LHCN-M2 (cell line): ENCODE measurements around the gene SRGAP3. TPM values are rescaled to one million over a fixed set of nuclear protein-coding genes. Genes with fewer than 3 reads are reported as not detected.
A peak's percentile ranks its signal among the peaks of the same experiment; 100 is the strongest.

Source experiments
- DNase-seq: peaks from one replicate; pipeline ENCODE4 v3.0.0-alpha.2; 2012; ENCODE audit warnings: low read depth
- total RNA-seq: library from RNA; depleted of rRNA; stranded (reverse); fragments of >200 nt; gene quantifications from 2 replicates; pipeline ENCODE4 v1.2.3, GENCODE V29; 2014

SRGAP3 gene
- total RNA-seq, 1 experiment from 2014 or later = 0.86 TPM

DNA sequence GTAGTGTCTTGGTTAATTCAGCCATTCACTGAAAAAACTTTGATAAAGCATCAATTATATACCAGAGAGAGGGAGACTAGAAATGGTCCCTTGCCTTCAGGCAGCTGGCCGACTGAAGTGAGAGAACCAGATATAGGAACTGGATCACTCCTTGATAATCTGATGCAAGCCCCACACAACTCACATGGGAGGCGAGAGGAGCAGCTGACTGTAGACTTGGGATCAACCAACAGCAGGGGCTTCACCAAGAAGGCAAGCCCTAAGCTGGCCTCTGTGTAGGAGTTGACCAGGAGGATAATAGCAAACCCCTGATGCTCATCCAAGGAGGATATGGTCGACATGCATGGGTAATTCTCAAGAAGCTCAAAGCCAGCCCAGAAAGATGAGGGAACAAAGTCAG is 133.1 kb downstream of the SRGAP3 start:
- no peak for DNase-seq

- DNase-seq = no peak
These were observed 134.1 kb downstream of the SRGAP3 start for GRCh38 chr3:9115336-9115735.

GRCh38 chr3:9113040-9113439 is 136.4 kb downstream of the SRGAP3 start:
- DNase-seq = no peak

- no peak for DNase-seq
These were observed 137.6 kb downstream of the SRGAP3 start for GRCh38 chr3:9111866-9112265.

DNA sequence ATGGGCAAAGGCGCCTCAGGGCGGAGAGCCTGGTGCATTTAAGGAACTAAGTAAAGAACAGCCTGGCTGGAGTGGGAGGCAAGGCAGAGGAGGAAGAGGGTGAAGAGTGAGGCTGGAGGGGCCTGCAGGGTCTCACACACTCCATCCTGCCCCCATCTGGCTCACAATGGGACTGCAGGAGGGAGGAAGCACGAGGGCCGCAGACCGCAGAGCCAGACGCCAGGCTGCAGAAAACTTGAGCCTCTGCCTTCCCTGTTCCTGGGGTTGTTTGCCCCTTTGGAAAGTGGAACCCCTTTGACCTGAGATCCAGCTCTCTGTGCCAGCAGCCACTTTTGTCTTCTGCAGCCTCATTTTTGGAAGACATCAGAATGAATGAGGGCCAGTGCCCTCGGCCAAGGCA is 138.0 kb downstream of the SRGAP3 start:
- no peak for DNase-seq

DNA sequence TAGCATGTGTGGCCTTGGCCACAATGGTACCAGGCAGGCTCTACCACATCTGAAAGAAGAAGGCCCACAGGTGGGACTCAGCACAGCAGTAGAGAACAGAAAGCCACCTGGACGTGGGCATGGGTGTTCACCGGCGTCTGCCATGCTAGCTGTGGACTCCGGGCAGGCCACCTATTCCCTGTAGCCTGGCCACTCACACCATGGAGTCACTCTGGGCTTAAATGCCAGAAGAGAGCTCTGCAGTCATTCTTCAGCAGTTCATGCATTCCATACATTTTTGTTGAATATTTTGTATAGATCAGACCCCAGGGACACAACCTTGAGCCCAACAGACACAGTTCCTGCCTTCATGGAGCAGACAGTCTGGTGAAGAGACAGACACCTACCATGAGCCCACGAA is 138.6 kb downstream of the SRGAP3 start:
- DNase-seq = no peak

DNA sequence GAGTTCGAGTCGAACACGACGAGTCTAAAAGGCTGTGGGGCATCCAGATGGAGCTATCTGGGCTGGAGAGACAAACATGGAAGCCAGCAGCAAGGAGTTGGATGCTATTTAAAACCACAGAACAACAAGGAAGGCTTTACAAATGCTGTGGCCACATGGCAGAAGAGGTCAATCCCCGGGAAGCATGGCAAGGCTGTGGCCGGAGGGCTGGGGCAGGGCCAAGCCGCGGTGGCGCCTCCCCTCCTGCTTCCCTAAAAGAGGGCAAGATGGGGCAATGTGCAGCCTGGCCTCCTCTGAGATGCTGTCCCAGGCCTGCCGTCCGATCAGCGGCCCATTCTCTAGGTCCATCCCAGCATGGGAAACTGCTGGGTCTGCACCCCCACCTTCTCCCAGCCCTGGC is 139.1 kb downstream of the SRGAP3 start:
- no peak for DNase-seq

DNA sequence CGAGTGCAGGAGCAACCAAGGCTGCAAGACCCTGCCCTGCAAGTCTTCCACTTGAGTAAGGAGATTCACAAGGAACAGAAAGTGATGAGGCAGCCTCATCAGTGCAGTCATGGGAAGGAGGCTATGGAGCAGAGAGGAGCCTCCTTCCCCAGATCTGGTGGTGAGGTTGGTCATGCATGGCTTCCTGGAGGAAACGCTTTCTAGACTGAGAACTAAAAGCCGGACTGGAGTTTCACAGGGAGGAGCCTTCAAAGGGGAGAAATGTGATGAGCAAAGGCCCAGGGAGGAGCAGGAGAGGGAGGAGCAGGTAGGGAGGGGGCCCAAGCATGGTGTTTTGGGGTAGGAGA is 139.9 kb downstream of the SRGAP3 start:
- no peak for DNase-seq

DNA sequence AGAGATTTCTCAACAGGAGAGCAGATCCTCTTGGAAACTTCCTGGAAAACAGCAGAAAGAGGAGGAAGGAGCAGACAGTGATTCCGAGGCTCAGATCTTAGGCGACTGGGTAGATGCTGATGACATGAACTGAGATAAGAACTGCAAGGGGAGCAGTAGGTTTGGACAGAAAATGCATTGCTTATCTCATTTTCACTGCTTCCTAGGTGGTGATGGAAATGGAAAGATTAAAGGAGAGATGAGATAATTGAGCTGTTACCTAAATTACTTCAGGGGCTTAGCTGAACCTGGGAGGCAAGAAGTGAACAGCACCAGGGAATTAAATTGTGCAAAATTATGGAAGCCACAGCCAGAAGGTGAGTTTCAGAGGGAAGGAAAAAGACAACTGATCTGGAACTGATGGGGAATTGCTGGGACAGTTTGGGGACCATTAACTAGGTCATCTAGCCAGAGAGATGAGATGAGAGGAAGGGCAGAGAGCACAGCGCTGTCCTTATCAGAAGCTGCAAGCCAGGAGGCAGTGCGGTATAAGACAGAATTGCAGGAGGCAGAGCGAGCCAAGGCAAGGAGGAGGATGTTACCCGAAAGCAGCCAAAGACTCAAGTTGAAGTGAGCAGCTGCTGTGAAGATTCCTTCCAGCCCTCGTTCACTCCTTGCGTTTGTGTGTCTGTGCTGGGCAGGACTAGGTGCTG is 140.4 kb downstream of the SRGAP3 start:
- DNase-seq = no peak

- no peak for DNase-seq
These were observed 141.7 kb downstream of the SRGAP3 start for GRCh38 chr3:9107738-9108137.

DNA sequence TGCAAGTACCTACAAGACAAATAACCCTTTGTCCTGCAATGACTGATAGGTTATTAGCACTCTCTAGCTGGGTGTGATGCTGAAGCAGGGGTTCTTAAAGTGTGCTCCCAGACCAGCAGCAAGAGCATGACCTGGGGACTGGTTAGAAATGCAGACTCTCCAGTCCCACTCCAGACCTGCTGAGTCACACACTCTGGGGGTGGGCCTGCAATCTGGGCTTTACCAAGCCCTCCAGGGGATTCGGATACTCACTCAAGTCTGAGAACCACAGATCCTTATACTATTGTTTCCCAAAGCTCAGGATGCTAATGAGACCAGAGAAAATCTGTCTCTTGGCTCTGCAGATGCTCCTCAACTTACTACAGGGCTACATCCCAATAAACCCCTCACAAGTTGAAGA is 144.0 kb downstream of the SRGAP3 start:
- DNase-seq = no peak

DNA sequence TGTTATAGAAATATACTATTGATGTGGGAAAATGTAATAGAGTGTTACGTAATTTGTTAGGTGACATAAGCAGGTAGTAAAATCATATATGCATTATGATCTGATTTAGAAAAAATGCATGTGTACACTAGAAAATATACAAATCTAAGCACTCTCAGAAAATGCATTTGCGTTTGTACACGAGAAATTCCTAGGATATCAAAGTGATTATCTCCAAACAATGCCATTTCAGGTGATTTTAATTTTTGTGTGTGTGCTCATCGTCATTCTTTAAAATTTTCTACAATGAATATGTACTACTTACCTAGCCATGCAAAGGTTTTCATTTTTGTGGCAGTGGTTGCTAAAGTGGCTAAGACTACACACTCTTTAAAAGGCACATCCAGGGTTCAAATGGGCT is 145.3 kb downstream of the SRGAP3 start:
- no peak for DNase-seq

DNA sequence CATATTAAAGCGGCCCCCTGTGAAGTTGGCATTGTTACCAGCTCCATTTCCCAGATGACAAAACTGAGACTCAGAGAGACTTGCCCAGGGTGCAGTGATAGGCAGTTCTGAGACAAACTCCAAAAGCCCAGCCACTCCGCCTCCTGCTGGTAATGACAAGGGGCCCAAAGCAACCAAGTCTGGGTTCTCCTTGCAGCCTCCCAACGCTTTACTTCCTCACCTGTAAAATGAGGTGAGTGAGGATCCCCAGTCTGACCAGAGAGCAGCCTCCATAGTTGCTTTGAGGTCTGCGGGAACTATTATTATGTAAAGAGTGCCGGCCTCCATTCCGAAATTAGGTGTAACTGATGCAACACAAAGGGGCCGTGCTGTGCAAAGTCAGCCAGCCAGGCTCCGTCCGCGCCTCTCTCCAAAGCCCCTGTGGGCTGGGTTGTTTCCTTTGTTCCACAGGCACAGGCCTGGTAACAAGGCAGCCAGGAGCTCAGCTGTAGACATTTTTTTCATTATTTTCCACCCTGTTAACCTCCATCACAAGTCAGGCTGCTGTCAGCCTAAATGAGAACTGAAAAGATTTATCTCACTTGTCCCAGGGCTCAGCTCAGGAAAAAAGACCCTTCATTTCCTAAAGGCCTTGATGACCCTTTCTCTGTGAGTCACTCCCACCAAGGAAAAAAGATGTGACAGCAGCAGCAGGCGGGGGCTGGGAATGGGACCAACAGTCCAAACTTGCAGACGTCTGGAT is 147.0 kb downstream of the SRGAP3 start:
- DNase-seq = no peak

DNA sequence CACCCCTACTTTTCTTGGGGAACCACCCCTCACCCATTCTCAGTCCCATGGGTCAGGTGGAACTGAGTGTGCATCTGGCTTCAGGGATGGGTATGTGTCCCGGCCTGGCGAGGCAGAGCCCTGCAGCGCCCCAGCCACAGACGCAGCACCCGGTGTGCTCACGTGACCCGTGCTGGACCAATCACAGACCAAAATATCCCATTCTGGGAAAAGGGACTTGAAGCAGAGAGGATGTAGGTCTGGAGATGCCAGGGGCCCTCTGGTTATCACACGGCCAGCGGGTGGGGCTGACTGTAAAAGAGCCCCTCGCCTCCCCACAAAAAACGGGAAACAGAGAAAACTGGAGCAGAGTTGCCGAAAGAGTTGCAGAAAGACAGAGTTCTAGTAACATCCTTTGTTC is 148.2 kb downstream of the SRGAP3 start:
- DNase-seq = no peak

GRCh38 chr3:9100513-9100894 is 148.9 kb downstream of the SRGAP3 start:
- DNase-seq = no peak

- DNase-seq = no peak
These were observed 149.5 kb downstream of the SRGAP3 start for GRCh38 chr3:9099702-9100512.

- DNase-seq = no peak
These were observed 150.4 kb downstream of the SRGAP3 start for GRCh38 chr3:9098716-9099675.

- no peak for DNase-seq
These were observed 152.0 kb downstream of the SRGAP3 start for GRCh38 chr3:9097495-9097894.

DNA sequence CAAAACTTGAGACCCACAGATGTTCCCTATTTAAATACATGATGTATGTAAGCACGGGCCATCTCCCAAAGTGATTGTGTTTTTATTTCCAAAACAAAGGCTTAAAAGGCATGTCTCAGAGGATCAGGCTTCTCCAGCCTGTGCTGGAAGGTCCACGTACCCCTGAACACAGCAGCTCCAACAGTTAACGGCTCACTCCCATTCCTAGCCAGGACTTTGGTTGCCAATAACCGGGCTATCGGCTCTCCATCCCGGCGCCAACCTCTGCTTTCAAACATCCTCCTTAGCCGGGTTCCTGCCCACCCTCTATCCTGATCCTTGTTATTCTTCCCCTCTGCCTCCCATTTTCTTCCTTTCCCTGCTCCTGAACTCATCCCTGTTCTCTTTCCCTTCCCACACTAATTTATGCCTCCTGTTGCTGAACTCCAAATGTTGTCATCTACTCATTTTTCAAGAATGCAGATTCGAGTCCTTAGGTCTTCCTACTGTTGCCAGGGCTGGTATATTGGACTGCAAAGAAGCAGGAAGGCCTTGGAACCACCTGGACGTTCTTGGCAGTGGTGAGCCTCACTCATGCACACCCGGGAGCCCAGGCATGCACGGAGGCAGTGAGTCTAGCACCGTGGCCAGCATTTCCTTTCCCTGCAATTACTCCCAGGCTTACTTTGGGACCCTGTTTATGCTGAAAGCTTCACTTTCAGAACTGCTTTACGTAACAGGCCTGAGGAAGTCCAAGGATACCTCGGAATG is 157.8 kb downstream of the SRGAP3 start:
- no peak for DNase-seq

DNA sequence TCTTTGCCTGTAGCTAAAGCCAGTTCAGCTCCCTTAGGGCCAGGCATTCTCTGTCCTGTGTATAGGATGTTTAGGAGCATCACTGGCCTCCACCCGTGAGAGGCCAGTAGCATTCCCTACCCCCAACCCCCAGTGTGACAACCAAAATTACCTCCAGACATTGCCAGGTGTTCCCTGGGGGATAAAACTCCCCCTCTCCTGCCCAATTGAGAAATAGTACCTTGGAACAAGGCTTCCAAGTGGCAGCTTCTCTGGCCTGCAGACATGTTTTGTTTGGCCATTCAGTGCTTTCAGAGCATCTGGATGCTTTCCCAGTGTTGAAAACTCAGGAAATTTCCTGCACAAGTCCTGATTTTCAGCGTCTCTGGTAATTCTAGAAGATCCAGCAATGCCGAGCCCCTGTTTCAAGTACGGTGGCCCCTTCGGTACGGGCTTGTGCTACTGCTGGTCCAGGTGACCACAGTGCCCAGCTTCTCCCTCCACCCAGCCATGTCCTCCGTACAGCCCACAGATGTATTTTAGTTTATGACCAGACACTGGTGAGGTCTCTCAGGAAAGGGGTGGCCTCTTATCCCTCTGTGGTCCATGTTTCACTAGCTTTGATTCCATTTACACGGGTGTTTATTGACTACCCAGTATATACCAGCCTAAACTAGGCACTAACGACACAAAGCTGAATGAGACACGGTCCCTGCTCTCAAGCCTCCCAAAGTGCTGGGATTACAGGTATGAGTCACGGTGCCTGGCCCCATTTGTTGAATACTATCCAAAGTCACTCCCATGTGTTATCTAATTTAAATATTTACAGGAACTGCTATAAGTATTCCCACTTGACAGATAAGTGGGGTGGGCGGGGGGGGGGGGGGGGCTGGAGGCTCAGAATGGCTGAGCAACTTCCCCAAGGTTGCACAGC is 160.7 kb downstream of the SRGAP3 start:
- DNase-seq = peak; percentile 11
